IPS-18c (cell line): Measurements from ENCODE around the gene ECI1.
"Not testable (repeated sequence)": the region's sequence is repeated elsewhere in the genome, so short reads cannot be mapped to it uniquely, and the experiment has no call there.

Experiments used
- H3K4me3 ChIP-seq: 2 replicates; pipeline ENCODE4 v1.7.0; 2013; ENCODE audit warnings: low read depth, mild to moderate bottlenecking, low read length, moderate library complexity; ENCODE audit not compliant: insufficient read depth
- H3K9me3 ChIP-seq: one replicate; pipeline ENCODE4 v1.6.1; 2013; ENCODE audit warnings: mild to moderate bottlenecking, low read length, moderate library complexity; ENCODE audit not compliant: control insufficient read depth, insufficient read depth

ECI1 gene

DNA sequence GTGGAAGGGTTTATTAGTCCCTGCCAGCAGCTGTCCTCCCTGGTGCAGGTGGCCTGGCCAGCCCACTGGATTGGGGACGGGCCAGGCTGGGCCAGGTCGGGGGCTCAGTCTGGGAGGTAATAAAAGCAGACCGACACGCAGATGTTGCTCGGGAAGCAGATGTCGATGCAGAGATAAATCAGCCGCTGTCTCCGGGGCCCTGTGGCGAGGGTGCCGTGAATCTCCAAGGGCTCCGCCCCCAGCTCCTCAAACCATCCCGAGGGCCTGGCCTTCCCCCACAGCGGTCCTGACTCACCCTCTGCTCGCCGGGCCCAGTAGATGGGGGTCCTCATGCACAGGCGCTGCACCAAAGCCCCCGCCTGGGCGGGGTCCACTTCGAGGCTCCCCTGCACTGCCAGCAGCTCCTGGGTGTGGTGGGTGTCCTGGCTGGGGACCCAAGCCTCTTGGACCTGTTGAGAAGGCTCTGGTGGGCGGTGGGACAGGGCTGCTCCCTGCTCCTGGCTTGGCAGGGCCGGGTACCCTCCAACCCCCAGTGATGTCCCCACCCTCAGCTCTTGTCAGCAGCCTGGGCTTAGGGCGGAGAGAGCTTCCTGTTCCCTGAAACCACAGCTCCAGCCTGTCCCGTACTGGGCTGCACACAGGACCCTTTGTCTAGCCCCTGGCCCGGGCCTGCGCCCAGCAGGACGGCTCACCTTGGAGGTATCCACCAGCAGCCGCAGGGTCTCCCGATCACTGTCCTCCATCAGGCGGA lies 42.0 kb downstream of the ECI1 start:
- no peaks in the 10 kb centered on the region for H3K9me3 ChIP-seq

DNA sequence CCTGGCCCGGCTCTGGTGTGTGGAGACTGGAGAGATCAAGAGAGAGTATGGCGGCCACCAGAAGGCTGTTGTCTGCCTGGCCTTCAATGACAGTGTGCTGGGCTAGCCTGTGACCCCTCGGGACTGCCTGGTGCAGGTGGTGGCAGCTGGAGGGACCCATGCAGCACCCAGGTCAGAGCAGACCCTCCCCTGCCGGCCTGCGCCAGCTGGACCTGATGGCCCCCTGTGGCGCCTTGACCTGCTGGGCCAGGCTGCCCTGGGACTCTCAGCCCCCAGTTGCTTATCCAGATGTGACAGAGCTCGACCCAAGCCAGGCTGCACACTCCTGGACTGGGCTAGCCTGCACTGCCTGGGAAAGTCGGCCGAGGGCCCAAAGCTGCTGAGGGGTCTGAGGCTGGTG lies 42.6 kb downstream of the ECI1 start:
- no peaks in the 10 kb centered on the region for H3K9me3 ChIP-seq

More for the DNA sequence above, 42.0 kb downstream of the ECI1 start:
- no peak overlapping the region for H3K4me3 ChIP-seq

DNA sequence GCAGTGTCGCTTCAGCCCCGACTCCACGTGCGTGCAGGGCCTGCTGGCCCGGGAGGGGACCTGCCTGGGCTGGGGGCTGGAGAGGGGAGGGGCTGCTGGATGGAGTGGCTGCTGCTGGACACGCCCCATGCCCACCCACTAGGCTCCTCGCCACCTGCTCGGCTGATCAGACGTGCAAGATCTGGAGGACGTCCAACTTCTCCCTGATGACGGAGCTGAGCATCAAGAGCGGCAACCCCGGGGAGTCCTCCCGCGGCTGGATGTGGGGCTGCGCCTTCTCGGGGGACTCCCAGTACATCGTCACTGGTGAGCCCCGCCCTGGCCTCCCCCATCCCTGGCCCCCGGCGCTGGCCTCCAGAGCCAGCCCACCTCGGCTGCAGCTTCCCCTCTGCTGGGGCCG lies 43.1 kb downstream of the ECI1 start:
- Histone ChIP-seq H3K9me3 (no peaks in the 10 kb centered on the region), H3K4me3 (no peak overlapping the region)

More for the DNA sequence above, 42.6 kb downstream of the ECI1 start:
- H3K4me3 ChIP-seq = no peak overlapping the region

DNA sequence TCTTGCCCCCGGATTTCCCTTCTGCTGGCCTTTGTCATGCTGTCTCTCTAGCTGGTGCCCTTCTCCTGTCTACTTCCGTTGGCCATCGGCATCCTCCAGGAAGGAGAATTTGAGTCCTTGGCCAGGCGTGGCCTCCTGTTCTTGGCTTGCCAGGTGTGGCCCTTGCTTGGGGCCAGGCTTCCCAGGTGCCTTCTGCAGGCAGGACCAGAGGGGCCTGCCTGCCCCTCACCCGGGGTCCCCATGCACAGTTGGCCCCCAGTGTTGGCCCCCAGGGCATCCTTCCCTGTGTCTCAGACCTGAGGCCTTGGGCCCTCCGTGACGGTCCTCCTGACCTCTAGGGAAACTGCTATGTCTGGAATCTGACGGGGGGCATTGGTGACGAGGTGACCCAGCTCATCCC lies 43.5 kb downstream of the ECI1 start:
- Histone ChIP-seq H3K4me3 (no peak overlapping the region), H3K9me3 (no peaks in the 10 kb centered on the region)

DNA sequence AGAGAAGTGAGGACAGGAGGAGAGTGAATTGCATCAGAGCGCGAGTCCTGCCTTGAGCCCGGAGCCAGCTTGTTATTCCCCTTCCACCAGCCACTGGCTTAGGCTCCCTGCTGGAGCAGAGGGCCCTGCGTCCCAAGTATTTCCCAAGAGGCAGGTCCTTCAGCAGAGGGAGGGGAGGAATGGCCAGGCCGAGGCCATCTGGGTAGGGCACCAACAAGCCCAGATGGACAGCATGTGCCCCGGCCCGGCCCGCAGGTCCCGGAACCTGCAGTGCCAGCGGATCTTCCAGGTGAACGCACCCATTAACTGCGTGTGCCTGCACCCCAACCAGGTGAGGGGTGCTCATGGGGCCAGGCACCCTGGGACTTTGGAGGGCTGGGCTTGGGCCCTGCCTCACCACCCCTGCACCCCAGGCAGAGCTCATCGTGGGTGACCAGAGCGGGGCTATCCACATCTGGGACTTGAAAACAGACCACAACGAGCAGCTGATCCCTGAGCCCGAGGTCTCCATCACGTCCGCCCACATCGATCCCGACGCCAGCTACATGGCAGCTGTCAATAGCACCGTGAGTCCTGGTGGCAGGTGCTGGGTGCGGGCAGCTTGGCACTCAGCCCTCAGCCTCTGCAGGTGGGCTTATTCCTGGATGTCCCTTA lies 44.5 kb downstream of the ECI1 start:
- no peak overlapping the region; the same call in 1 of the 2 replicates for H3K4me3 ChIP-seq
- H3K9me3 ChIP-seq = no peaks in the 10 kb centered on the region

DNA sequence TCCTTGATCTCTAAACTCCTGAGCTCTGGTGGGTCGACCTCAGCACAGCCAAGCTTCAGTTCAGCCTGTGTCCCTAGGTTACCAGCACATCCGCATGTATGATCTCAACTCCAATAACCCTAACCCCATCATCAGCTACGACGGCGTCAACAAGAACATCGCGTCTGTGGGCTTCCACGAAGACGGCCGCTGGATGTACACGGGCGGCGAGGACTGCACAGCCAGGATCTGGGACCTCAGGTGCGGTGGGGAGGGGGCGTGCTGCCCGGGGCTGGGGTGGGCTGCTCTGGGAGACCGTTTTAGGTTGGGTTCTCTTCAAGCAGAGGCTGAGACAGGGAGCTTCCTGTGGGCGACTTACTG lies 45.0 kb downstream of the ECI1 start:
- Histone ChIP-seq H3K9me3 (no peaks in the 10 kb centered on the region), H3K4me3 (peak overlapping the region; percentile 100)

DNA sequence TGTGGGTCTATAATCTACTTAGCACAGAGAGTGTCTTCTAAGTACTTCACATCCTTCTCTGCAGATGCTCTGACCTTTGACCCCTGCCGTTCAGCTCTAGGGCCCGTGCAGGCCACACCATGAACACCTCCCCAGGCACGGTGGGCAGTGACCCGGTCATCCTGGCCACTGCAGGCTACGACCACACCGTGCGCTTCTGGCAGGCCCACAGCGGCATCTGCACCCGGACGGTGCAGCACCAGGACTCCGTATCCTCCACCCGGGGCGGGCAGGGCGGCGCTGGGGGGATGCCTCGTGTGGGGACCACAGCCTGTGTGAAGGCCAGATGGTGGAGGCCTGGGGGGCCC lies 45.4 kb downstream of the ECI1 start:
- no peaks in the 10 kb centered on the region for H3K9me3 ChIP-seq
- H3K4me3 ChIP-seq = peak overlapping the region; percentile 100

DNA sequence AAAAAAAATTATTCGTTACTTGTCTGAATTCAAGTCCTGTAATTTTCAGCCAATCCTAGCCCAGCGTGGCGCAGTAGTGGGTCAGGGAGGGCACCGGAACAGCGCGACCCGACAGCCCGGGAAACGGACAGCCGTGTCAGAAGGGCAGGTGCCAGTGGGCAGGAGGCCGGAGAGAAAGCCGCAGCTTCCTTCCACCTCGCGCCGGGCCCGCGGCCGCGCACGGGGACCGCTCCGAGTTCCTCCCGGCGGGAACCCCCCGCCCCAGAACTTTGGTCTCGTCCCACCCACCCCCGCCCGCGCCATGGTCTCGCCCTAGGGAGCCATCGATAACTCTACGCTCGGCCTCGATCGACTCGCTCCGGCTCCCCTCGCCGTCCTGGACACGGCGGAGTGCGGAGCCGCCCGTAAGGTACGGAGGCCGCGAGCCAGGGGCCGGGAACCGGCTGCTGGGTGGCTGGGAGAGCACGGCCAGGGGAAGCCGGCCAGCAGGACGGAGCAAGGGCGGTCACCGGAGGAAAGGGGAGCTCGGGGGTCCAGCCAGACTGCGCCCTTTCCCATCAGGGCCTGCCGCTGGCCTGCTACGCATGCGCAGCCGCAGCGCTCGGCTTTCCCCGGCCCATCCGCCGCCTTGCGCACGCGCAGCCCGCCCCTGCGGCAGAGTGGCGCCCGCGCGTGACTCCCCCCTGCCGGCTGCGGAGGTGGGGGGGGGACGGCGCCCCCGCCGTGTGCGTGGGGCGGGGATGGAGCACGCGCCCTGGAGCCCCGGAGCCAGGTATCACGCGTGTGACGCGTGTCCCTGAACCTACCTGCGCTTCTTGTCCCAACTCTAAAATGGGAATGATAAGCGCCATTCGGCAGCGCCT lies 46.1 kb downstream of the ECI1 start, which contains the start of gene MLST8:
Gene MLST8 (plus strand): TSS at position 351 of the 863 bp plus-strand sequence. CDS start 632 bp downstream, outside the sequence.
- Histone ChIP-seq H3K4me3 (peak within 1 kb of the TSS; percentile 100), H3K9me3 (no peaks in the 10 kb centered on the region)

DNA sequence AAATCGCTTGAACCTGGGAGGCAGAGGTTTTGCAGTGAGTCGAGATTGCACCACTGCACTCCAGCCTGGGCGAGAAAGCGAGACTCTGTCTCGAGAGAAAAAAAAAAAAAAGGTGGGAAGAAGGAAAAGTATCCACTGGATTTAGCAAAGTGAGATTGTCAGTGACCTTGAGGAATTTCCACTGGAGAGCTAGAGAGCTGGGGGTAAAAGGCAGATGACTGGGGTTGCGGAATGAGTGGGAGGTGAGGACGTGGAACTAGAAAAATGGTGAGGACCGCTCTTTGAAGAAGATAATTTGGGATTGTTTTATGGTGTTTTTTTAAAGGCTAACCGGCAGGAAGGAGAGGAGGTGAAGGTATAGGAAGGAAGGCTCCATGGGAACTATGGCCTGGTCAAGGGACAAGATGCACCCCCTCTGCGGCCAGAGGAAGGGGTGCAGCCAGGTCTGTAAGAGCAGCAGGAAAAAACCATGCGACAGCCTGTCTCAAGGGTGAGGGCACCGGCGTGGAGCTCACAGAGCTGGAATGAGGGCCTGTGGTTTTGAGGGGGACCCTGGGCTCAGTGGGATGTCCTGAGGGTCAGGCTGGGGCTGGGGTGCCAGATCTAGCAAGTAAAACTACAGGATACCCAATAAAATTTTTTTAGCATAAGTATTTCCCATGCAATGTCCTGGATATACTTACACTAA lies 46.8 kb downstream of the ECI1 start:
- no peaks in the 10 kb centered on the region for H3K9me3 ChIP-seq
- H3K4me3 ChIP-seq = peak overlapping the region; percentile 100; the same call in 1 of the 2 replicates

DNA sequence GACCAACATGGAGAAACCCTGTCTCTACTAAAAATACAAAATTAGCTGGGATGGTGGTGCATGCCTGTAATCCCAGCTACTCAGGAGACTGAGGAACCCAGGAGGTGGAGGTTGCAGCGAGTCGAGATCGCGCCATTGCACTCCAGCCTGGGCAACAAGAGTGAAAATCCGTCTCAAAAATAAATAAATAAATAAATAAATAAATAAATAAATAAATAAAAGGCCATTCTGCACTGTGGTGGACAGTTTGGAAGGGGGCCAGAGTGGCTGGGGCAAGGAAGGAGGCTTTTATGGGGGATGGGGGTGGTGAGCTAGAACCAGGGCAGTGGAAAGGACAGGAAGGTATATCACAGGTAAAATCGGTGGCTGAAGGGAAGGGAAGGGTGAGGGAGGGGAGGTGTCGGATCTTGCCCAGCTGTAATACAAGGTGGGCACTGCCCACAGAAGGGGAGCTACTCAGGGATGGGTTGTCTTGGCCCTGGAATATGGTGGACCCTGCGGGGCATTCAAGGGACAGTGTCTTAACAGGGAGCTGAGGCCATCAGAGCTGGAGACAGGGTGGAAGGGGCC lies 48.2 kb downstream of the ECI1 start:
- not testable (repeated sequence) for H3K9me3 ChIP-seq, H3K4me3 ChIP-seq

DNA sequence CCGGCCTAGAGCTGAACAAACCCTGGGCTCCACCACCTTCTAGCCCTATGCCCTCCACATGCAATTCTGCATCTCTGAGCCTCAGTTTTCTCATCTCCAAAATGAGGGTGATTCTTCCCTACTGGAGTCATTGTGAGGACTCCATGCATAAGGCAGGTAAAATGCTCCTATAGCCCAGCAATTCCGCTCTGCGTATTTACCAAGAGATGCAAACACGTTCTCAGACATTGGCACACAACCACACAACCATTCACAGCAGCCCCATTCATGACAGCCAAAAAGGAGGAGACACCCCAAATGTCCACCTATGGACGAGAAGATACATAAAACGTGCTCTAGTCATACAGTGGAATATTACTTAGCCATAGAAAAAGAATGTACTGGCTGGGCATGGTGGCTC lies 51.1 kb downstream of the ECI1 start:
- H3K4me3 ChIP-seq = no peak overlapping the region
- H3K9me3 ChIP-seq = no peaks in the 10 kb centered on the region

DNA sequence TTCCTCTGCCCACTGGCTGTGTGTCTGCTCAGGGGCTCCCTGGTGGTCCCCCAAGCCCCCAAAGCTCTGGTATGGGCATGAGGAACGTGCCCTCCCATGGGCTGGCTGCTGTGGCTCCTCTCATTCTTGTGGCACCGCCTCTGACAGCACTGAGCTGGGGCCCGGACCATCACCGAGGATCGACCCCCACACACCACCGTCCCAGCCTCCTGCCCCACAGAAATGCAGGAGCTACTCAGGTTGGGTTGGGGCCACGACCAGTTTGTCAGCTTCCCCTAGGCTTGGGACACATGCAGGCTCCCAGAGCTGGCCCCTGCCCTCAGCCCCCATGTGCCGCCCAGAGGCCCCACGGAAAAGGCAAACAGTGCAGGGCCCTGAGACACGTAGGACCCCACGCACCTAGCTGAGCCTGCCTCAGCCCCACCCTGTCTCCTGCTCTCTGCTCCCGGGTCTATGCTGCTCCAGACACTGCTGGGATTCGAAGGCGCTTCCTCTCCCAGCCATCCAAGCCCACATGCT lies 51.7 kb downstream of the ECI1 start:
- Histone ChIP-seq H3K4me3 (no peak overlapping the region), H3K9me3 (no peaks in the 10 kb centered on the region)

DNA sequence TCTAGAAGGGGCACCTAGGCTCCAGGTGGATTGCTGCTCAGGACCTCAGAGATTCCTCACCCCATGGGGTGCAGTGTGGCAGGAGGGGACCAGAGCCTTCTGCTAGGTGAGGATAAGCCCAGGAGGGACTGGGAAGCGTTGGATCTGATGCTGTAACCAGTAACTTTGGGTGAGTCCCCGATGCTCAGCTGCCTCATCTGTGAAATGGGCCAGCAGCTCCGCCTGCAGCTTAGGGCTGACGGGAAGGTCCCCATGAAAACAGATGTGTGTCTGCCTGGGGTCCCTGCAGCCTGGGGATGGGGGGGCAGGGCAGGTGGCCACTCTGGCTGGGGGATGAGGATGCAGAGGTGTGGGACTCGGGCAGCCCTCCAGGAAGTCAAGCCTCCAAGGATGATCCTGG lies 52.3 kb downstream of the ECI1 start:
- H3K9me3 ChIP-seq = no peaks in the 10 kb centered on the region
- H3K4me3 ChIP-seq = no peak overlapping the region

DNA sequence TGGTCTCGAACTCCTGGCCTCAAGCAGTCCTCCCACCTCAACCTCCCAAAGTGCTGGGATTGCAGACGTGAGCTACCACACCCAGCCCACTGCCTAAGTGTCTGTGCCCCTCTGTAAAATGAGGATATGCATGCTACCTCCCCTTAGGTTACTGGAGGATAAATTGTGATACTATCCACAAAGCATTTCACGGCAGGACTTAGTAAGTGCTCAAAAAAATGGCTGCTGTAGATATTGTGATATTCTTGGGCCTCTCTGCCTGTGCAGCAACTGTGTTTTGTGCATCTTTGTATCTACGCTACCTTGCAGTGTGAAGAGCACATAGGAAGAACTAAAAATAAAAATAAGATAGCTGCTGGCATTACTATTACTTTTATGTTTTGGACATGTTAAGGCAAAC lies 53.1 kb downstream of the ECI1 start:
- no peak overlapping the region for H3K4me3 ChIP-seq
- no peaks in the 10 kb centered on the region for H3K9me3 ChIP-seq

DNA sequence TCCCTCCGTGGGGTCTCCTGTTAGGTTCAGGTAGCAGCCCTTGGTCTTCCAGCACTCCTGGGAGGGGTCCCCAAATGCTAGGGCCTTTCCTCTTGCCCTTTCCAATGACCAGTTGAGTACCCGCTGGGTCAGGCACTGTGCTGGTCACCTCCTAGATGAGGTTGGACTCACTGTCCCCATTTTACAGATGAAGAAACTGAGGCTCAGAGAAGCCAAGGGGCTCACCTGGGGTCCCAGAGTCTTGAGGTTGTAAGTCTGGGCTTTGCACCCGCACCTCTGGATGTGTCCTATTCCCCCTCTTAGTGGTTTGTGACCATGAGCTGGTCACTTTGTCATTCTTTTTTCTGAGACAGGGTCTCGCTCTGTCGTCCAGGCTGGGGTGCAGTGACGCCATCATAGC lies 53.6 kb downstream of the ECI1 start:
- H3K9me3 ChIP-seq = no peaks in the 10 kb centered on the region
- no peak overlapping the region for H3K4me3 ChIP-seq

DNA sequence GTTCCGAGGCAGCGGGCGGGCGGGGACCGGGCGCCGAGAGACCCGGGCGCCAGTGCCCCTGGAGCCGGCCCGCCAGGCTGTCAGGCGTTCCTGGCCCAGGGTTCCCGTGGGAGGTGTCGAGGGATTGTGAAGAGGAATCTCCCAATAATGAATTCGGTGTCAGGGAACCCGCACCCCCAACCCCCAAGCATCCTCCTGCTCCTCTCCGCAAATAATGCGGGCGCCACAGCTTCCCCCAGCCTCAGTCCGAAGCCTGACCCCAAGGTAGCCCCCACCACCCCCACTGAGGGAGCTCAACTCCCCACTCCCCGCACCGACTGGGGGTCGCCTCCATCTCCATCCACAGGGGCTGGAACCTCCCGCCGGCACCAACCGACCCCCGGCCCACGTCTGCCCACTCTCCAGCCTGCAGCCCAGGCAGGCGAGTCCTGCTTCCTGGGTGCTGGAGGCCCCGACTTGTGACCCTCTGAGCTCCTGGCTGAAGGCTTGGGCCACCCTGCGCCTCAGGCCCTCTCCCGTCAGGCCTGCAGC lies 54.3 kb downstream of the ECI1 start:
- H3K4me3 ChIP-seq = peak overlapping the region; percentile 51

More for the DNA sequence above, 54.3 kb downstream of the ECI1 start:
- H3K9me3 ChIP-seq = no peaks in the 10 kb centered on the region
